GM15510 (cell line): Measurements from ENCODE around the gene SLC26A11.

ENCODE experiments used
- POLR2A ChIP-seq: IDR thresholded peaks from 3 replicates; pipeline ENCODE4 v1.6.1; 2011; ENCODE audit warnings: borderline replicate concordance; ENCODE audit not compliant: insufficient read length; ENCODE audit errors: extremely low read depth

The SLC26A11 gene

DNA sequence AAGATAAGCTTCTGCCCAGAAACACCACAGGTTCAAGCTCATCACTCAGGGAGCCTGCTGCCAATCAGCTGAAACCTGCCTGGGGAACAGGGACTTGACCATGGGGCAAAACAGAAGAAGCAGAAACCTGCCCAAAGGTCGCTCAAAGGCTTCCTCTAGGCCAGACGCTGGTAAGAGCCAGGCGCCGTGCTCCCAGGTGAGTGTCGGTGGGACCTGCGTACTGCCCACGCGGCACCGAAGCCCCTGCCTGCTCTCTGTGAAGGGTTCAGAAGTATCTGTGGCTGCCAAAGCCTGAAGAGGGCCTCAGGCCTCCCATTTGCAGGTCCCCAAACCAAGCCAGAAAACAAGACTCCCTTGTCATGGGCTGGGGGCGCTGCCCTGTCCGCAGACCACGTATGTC is 10.5 kb upstream of the SLC26A11 start:
- no peak for TF ChIP-seq POLR2A

DNA sequence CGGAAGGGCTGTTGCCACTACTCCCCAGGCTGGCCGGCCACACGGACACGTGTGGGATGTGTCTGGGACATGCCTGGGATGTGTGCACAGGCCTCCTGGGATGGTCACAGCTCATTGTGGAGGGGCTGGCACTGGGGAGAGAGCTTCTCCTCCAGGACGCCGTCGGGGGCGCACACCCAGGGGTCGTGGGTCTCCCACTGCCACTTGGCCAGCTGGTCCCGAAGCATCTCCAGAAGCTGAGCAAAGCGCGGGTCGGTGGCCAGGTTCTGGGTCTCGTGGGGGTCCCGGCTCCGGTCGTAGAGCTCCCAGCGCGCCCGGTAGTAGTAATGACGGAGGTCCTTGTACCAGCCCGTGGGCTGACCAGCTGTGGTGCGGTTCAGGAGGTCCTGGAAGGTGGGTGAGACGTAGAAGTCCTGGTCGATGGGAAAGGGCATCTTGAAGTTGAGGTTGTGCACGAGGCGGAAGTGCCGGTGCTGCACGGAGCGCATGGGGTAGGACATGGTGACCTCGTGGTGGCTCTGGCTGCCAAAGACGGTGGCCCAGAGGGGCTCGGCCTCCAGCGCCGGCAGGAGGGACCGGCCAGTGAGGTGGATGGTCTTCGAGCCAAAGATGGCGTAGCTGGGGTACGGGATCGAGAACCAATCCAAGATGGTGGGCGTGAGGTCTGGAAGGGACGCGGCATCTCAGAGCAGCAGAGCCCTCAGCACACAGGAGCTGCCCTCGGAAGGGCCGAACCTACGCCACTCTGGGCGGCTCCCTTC is 9.7 kb upstream of the SLC26A11 start:
- no peak for TF ChIP-seq POLR2A

DNA sequence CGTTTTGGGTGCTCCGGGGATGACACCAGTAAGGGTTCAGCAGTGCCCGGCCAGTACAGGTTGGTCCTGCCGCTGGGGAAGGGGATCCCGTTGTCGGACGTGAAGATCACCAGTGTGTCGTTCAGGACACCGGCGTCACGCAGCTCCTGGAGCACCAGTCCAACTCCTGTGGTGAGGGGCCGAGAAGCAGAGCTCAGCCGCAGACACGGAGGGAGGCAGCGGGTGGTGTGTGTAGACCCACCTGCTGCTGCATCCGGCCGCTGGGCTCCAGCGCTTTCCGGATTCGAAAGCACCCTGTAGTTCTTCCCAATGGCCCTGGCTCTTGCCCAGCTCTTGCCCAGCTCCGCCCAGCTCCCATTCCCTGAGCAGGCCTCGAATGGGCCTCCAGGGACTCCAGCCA is 8.1 kb upstream of the SLC26A11 start:
- no peak for TF ChIP-seq POLR2A

DNA sequence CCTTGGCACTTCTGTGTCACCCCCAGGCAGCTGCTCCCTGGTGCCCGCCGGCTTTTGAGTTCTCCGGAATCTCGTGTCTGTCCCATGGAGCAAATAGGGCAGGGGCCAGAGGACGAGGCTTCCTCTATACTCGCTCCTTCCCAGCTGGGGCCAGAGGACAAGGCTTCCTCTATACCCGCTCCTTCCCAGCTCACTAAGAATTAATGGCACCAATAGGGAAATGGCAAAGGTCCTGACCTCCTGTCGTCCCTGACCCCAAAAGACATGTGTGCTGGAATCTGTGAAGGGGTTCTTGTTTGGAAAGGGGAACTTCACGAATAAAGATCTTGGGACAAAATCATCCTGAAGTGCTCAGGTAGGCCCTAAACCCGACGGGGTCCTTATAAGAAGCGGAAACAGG is 7.7 kb upstream of the SLC26A11 start:
- TF ChIP-seq POLR2A, result no peak

DNA sequence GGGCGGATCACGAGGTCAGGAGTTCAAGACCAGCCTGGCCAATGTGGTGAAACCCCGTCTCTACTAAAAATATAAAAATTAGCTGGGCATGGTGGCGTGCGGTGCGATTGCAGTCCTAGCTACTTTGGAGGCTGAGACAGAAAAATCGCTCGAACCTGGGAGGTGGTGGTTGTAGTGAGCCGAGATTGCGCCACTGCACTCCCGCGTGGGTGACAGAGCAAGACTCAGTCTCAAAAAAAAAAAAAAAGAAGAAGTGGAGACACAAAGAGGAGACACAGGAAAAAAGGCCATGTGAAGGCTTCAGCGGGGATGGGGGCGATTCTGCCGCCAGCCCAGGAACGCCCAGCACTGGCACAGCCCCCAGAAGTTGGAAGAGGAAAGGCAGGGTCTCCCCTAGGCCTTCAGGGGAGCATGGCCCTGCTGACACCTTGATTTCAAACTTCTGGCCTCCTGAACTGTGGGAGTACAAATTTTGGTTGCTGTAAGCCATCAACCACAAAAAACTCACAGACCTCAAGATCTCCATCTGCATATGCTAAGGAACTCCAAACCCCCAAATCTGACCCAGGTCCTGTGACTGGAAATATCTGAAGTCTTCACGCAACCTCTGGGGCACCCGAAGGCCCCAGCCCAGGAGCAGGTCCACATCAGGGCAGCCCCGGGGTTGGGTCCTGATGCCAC is 7.1 kb upstream of the SLC26A11 start:
- TF ChIP-seq POLR2A, result no peak

DNA sequence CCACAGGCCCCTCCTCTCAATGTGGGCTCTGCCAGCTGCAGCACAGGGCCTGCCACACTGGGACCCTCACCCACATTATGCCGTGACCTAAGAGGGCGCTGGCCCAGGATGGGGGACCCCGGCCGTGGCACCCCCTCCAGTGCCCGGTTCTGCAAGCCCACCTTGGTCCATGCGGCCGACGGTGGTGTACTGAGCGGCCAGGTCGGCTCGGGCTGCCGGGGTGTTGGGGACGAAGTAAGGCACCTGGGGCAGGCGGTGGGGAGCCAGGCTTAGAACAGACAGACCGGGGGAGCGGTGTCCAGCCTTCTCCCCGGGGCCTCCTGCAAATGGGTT is 6.6 kb upstream of the SLC26A11 start:
- TF ChIP-seq POLR2A, result no peak

DNA sequence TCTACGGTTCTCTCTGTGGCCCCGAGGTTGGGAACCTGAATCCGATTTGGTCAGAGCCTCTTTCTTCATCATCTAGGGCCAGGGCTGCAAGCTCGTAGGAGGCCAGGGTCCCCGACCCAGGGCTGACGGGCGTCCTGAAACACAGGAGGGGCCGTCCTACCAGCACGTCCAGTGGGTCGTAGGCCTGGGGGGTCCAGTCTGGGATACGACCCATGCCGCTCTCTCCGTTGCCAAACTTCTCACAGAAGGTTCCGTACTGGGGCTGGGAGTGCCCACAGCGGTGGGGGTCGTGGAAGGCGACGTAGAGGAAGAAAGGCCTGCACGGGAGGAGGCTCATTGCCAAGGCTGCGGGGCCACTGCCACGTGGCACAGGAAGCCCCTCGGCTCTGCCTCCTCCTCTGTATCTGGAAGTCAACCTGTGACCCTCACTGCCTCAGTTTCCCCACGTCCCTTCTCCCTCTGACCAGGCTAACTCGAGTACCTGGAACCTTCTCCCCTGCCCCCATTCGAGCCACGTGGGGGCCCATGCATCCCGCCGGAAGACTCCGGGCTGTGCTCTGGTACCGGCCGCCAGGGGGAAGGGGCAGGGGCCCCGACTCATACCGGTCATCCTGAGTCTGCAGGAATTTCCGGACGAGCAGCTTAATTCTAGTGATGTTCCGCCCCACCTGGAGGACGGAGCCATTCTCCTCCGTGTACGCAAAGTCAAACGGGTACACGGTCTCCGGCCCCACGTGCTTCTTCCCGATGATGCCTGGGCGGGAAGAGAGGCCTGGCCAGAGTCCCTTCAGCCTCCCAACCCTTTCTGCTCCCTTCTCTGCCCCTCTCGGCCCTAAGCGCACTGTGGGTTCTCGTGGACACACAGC is 6.0 kb upstream of the SLC26A11 start:
- no peak for TF ChIP-seq POLR2A

DNA sequence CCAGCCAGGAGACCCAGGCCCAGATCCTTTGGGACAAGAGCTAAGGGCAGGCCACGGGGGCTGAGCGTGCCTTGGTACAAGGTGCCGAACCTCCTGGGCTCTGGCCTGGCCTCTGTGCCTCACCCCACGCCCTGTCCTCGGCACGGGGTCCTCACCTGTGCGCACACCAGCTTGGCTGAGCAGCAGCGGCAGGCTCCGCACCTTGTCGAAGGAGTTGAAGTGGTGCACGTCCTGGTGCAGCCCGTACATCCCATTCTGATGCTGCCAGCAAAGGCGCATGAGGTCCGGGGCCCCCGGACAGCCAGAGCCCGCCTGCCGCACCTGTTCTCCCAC is 5.4 kb upstream of the SLC26A11 start:
- TF ChIP-seq POLR2A, result no peak

DNA sequence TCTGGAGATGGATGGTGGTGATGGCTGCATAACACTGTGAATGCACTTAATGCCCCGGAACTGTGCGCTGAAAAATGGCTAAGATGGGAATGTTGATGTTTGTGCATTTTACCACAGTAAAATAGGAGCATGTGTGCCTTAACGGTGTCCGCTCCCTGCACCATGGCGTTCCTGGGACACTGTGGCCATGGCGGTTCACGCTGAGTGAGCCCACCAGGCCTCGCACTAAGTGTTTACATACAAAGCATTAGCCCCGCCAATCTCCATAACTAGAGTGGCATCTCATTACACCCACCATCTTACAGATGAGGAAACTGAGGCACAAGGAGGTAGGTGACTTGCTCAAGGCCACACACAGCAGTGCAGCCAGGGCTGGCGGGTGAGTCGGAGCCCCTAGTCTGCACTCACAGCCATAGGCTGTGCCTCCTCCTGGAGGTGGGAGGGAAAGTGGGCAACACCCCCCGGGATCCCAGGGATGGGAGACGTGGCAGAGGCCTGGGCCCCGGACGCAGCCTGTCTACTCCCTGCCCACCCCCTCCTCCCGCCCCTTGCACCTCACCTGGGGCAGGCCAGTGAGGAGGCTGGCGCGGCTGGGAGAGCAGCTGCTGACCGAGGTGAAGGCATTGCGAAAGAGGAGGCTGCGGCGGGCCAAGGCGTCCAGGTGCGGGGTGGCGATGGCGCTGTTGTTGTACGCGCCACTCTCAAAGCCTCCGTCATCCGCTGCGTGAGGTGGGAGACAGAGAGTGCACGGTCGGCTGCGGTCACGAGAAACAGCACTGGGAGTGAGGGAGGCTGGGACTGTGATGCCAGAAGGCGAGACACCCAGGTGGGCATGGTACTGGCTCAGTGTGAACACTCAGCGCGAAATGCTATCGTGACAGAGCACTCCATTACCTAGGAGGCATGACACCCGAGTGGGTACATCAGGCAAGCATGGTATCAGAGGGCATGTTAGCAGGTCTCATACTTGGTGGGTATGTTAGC is 3.5 kb upstream of the SLC26A11 start:
- no peak for TF ChIP-seq POLR2A

DNA sequence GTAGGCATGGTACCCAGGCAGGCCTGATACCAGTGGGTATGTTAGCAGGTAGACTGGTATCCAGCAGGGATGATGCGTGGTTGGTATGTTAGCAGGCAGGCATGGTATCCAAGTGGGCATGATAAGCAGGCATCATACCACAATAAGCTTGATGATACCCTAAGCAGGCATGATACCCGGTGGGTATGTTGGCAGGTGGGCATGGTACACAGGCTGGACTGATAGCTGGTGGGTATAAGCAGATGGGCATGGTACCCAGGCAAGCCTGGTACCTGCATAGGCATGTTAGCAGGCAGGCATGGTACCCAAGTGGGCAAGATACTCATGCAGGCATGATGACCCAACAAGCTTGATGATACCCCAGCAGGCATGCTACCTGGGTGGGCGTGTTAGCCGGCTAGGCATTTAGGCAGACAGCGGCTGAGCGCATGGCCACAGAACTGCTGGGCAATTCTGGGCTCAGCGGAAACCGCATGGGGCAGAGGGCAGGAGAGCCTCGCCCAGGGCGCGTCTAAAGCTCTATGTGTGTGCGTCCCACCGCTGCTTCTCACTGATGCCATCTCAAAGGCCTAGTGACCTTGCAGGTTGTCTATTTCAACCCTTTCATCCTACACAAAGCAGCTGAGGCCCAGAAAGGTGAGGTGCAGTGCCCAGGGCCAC is 2.4 kb upstream of the SLC26A11 start:
- no peak for TF ChIP-seq POLR2A

DNA sequence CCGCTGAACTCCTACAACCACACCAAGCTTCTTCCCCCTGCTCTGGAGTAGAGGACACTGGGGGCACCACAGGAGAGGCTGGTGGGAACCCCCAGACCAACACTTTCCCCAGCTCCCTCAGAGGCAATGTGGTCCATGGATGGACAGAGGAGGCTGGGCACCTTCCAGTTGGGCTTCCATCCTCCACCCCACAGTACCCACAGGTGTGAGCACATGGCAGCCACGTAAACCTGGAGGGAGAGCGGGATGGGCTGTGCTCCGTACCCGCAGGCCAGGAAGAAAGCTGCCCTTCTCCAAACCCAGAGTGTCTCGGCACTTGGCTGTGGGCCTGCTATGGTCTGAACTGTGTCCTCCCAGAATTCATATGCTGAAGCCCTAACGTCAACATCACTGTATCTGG is 1.8 kb upstream of the SLC26A11 start:
- TF ChIP-seq POLR2A, result no peak

DNA sequence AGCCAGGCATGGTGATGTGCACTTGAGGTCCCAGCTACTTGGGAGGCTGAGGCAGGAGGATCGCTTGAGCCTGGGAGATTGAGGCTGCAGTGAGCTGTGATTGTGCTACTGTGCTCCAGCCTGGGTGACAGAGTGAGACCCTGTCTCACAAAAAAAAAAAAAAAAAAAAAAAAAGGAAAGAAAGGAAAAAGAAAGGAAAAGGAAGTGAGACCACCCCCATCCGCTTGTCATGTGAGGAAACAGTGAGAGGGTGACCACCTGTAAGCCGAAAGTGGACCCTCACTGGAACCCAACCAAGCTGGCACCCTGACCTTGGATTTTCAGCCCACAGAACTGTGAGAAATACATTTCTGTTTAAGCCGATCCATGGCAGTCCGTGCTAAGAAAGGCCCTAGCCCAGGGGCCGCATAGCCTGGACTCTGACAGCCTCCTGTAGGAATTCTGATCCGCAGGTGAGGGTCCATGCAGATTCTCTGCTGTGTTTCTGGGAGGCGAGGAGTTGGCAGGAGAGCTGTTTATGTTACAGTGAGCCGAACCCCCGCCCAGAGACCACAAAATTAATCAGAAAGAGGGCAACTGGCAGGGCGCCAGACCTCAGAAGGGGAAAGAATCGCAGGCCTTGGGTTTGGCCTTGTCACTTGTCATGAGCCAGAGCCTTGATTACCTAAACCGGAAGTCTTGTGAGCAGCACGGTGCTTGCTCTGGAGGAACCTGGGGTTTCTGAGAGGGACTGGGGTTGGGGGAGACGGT is 1.0 kb upstream of the SLC26A11 start:
- TF ChIP-seq POLR2A, result no peak

DNA sequence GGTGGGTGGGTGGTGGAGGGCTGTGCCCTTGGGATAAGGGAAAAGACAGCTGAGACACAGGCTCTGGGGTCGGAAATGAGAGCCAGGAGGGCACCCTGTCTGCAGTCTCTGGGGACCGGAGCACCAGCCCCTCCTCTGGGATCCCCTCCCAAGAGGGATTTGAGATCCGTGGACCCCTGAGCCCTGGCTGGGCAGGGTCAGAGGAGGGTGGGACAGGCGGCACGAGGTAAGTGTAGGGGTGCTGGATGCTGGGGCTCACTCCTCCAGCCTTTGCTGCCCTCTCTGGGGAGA is 519 bp upstream of the SLC26A11 start:
- no peak for TF ChIP-seq POLR2A
